ENCODE results near the gene OR6P1.

- TF ChIP-seq CTCF (IDR thresholded peaks at IDR 0.05), result no peak
- TF ChIP-seq POLR2A (IDR thresholded peaks at IDR 0.05), result no peak
Measured at GRCh38 chr1:158586942-158587341, 16.6 kb upstream of the OR6P1 start.

Data from testis (tissue), 2 donors.